Body of pancreas (tissue), 4 donors: ENCODE data around the gene OPRL1. TPM values are rescaled to one million over a fixed set of nuclear protein-coding genes. Genes with fewer than 3 reads are reported as not detected.
"Not testable (repeated sequence)": the region's sequence is repeated elsewhere in the genome, so short reads cannot be mapped to it uniquely, and the experiment has no call there.

Experiments used
- ATAC-seq: fragments of 150-250 bp; one replicate; pipeline ENCODE4 v1.9.1; 2016
- DNase-seq, 4 donors: peaks; one replicate each; pipeline ENCODE4 v3.0.0-alpha.2; 2019
- H3K27ac ChIP-seq, 4 donors: fragments of 200-600 bp; sonication (generic); 1 replicate in 3 of 4; 2 replicates in 1 of 4; pipeline versions ENCODE4 v1.5.1 to v1.6.1; 2016 to 2019; ENCODE audit warnings: mild to moderate bottlenecking in 1 of 4, mixed read lengths in 1 of 4, moderate library complexity in 1 of 4
- H3K27me3 ChIP-seq, 2 donors: fragments of 200-600 bp; sonication (generic); one replicate each; pipeline ENCODE4 v1.6.0; 2016; ENCODE audit warnings: mild to moderate bottlenecking in 1 of 2
- H3K36me3 ChIP-seq, 2 donors: fragments of 200-600 bp; sonication (generic); replicated peaks in 1 of 2; 2 replicates each; pipeline ENCODE4 v1.5.1; 2016; ENCODE audit warnings: low read depth in 2 of 2; ENCODE audit not compliant: insufficient read depth in 1 of 2
- H3K4me1 ChIP-seq: fragments of 200-600 bp; sonication (generic); one replicate; pipeline ENCODE4 v1.6.0; 2016
- H3K4me3 ChIP-seq, 2 donors: fragments of 200-600 bp; sonication (generic); 1 replicate in 1 of 2; 2 replicates in 1 of 2; pipeline ENCODE4 v1.5.1; 2016 to 2019
- H3K9me3 ChIP-seq, 3 donors: fragments of 200-600 bp; sonication (generic); 1 replicate in 2 of 3; 2 replicates in 1 of 3; pipeline ENCODE4 v1.5.1; 2016
- POLR2A ChIP-seq, 3 donors: fragments of 450-650 bp; IDR thresholded peaks; one replicate each; pipeline ENCODE4 v1.6.1; 2016; ENCODE audit warnings: antibody characterized with exemption in 3 of 3, mild to moderate bottlenecking in 2 of 3
- WGBS, 2 donors: methylation state at CpG; one replicate each; pipeline ENCODE4 v1.1.5; 2017; 5-methylcytosine and 5-hydroxymethylcytosine counted together
- intact Hi-C: fragments of 100-400 bp; cut with DNase I; formaldehyde crosslinking; loops from one replicate; pipeline ENCODE4 v1.15.1; 2023
- total RNA-seq, 2 donors: library from RNA; depleted of rRNA; stranded (reverse); fragments of >200 nt; gene quantifications; one replicate each; pipeline ENCODE4 v1.1.0, GENCODE V29; 2016
- TF ChIP-seq, protein P1 (sequence below), 7 experiments: fragments of 450-650 bp in 4 of 7; fragments of 200-600 bp in 3 of 7; sonication (generic) in 3 of 7; IDR thresholded peaks; one replicate each; pipeline ENCODE4 v1.5.1; 2016 to 2019; ENCODE audit warnings: antibody characterized with exemption in 7 of 7

Gene OPRL1
- total RNA-seq, 2 donors from 2014 or later = 1.0 to 2.6 TPM

DNA sequence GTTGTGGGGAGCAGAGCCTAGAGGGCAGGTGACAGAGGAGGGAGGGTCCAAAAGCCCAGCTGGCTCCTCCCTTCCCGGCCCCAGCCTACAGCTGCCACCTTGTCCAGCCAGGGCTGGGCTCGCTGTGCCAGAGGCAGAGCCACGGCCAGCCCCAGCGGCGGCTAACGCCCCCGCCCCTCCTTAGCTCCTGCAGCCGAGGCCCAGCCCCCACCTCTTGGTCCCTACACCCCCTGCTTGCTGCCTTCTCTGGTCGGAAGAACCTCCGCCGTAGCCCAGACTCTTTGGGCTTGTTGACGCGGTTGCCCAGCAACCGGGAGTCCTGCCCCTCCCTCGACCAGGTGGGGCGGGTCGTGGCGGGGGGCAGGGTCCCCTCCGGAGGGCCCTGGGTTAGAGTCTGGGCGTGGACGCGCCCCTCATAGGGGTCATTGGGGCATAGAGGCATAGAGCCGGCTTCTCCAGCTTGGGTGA, 4.8 kb downstream of the OPRL1 start:
- H3K36me3 ChIP-seq = no peaks in the 10 kb centered on the region
- H3K4me3 ChIP-seq = no peak overlapping the region
- TF ChIP-seq, protein P1, sequence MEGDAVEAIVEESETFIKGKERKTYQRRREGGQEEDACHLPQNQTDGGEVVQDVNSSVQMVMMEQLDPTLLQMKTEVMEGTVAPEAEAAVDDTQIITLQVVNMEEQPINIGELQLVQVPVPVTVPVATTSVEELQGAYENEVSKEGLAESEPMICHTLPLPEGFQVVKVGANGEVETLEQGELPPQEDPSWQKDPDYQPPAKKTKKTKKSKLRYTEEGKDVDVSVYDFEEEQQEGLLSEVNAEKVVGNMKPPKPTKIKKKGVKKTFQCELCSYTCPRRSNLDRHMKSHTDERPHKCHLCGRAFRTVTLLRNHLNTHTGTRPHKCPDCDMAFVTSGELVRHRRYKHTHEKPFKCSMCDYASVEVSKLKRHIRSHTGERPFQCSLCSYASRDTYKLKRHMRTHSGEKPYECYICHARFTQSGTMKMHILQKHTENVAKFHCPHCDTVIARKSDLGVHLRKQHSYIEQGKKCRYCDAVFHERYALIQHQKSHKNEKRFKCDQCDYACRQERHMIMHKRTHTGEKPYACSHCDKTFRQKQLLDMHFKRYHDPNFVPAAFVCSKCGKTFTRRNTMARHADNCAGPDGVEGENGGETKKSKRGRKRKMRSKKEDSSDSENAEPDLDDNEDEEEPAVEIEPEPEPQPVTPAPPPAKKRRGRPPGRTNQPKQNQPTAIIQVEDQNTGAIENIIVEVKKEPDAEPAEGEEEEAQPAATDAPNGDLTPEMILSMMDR (IDR thresholded peaks at IDR 0.05) = no peak
- no peak for TF ChIP-seq POLR2A (IDR thresholded peaks at IDR 0.05)
- H3K27me3 ChIP-seq = peaks cover 0 to 9% of the 10 kb centered on the region in 2 donors
- intact Hi-C loops = no loop called here
- DNase-seq (peak in 2 of 4 donors; percentile 37 to 46), ATAC-seq (no peak)
- 5 to 40% methylated on average over 2 to 23 of the region's 23 CpGs for WGBS, 2 donors
- no peaks in the 10 kb centered on the region for H3K9me3 ChIP-seq
- peaks cover 21% of the 10 kb centered on the region for H3K4me1 ChIP-seq
- H3K27ac ChIP-seq = no peak overlapping the region

DNA sequence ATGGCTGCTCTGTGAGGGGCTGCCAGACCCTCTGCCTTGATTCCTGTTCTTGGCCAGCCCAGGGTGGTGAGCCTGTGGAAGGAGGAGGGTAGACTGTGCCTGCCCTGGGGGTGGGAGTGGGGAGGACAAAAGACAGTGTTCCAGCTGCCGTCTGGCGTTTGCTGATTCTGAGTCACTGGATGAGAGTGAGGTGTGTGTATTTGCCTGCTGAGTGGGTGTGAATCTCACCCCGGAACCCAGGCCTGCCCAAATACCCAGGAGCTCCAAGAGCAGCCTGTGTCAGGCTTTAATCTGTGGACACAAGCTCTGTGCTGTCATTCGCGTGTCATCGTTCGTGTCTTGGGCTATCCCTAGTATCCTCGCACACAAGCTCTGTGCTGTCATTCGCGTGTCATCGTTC, 6.9 kb downstream of the OPRL1 start:
- TF ChIP-seq, protein P1 (IDR thresholded peaks at IDR 0.05) = no peak
- TF ChIP-seq POLR2A (IDR thresholded peaks at IDR 0.05) = no peak
- peaks cover 21% of the 10 kb centered on the region for H3K4me1 ChIP-seq
- intact Hi-C loops = no loop called here
- H3K27me3 ChIP-seq = peaks cover 0 to 9% of the 10 kb centered on the region in 2 donors
- no peak for DNase-seq
- 74 to 75% methylated on average over 3 to 7 of the region's 11 CpGs for WGBS, 2 donors
- no peaks in the 10 kb centered on the region for H3K36me3 ChIP-seq
- H3K4me3 ChIP-seq = no peak overlapping the region
- H3K9me3 ChIP-seq = no peaks in the 10 kb centered on the region
- H3K27ac ChIP-seq = no peak overlapping the region
- no peak for ATAC-seq

DNA sequence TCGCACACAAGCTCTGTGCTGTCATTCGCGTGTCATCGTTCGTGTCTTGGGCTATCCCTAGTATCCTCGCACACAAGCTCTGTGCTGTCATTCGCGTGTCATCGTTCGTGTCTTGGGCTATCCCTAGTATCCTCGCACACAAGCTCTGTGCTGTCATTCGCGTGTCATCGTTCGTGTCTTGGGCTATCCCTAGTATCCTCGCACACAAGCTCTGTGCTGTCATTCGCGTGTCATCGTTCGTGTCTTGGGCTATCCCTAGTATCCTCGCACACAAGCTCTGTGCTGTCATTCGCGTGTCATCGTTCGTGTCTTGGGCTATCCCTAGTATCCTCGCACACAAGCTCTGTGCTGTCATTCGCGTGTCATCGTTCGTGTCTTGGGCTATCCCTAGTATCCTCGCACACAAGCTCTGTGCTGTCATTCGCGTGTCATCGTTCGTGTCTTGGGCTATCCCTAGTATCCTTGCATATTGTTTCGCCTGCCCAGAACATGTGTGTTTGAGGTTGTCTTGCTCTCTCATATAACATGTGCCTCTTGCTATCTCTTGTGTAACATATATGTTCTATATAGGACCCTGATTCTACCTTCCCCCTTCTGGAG, 7.4 kb downstream of the OPRL1 start:
- intact Hi-C loops, H3K4me3 ChIP-seq, H3K9me3 ChIP-seq, ATAC-seq, H3K36me3 ChIP-seq, DNase-seq, H3K27me3 ChIP-seq, H3K27ac ChIP-seq: not testable (repeated sequence)
- H3K4me1 ChIP-seq = peaks cover 21% of the 10 kb centered on the region
- WGBS, 2 donors = 93 to 97% methylated on average over 5 to 7 of the region's 36 CpGs

DNA sequence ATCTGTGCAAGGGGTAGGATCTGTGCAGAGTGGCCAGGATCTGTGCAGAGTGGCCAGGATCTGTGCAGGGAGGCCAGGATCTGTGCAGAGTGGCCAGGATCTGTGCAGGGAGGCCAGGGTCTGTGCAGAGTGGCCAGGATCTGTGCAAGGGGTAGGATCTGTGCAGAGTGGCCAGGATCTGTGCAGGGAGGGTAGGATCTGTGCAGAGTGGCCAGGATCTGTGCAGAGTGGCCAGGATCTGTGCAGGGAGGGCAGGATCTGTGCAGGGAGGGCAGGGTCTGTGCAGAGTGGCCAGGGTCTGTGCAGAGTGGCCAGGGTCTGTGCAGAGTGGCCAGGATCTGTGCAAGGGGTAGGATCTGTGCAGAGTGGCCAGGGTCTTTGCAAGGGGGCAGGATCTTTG, 8.7 kb downstream of the OPRL1 start:
- H3K27me3 ChIP-seq, DNase-seq, H3K27ac ChIP-seq, H3K9me3 ChIP-seq, H3K4me3 ChIP-seq, H3K36me3 ChIP-seq, intact Hi-C loops, ATAC-seq: not testable (repeated sequence)
- peaks cover 14% of the 10 kb centered on the region for H3K4me1 ChIP-seq

DNA sequence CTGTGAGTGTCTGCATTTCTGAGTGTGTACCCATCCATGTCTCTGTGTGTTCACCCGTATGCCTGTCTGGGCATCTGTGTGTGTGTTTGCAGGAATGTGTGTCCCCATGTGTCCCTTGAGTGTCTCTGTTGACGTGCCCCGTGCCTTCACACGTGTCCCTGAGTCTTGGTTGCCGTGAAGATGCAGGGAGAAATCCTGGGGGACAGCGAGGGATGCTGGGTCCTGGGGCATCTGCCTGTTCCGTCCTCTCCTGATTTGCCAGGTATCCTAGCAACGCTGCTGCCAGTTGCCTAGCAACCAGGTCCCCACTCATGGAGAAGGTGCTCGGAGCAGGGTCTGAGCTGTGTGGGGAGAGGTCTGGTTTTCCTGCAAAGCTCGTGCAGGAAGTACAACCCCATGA, 10.3 kb downstream of the OPRL1 start:
- 58 to 64% methylated on average over 9 to 10 of the region's 10 CpGs for WGBS, 2 donors
- Histone ChIP-seq H3K36me3 (no peaks in the 10 kb centered on the region), H3K9me3 (no peaks in the 10 kb centered on the region), H3K27me3 (peaks cover 0 to 1% of the 10 kb centered on the region in 2 donors), H3K4me1 (no peaks in the 10 kb centered on the region), H3K27ac (no peak overlapping the region), H3K4me3 (no peak overlapping the region)
- DNase-seq = no peak
- ATAC-seq = no peak
- intact Hi-C loops = no loop called here
- TF ChIP-seq, protein P1 (IDR thresholded peaks at IDR 0.05) = no peak
- no peak for TF ChIP-seq POLR2A (IDR thresholded peaks at IDR 0.05)

DNA sequence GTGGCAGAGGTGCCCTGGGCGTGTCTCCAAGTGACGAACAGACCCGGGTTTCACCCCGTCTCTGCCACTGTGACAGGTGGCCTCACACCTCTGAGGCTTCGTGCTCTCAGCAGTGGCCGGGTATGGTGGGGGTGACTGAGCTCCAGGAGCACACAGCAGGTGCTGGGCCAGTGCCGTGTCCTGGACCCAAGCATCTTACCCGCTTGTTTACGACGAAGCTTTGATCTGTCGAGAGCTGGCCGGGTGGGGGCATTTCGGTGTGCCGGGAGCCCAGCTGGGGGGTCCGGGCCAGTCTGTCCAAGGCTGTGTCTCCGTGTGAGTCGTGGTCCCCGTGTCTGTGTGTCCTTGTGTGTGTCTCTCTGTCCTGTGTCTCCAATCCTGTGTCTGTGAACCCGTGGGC, 11.5 kb downstream of the OPRL1 start:
- whole genome bisulfite sequencing, 2 donors = 78% methylated on average over 19 of the region's 19 CpGs; no CpG with 5 or more reads in 1 of the 2 donors
- TF ChIP-seq, protein P1 (IDR thresholded peaks at IDR 0.05) = no peak
- ATAC-seq = no peak

More for the DNA sequence above, 11.5 kb downstream of the OPRL1 start:
- H3K4me3 ChIP-seq = no peak overlapping the region
- no peaks in the 10 kb centered on the region for H3K27me3 ChIP-seq
- intact Hi-C loops = no loop called here
- no peaks in the 10 kb centered on the region for H3K9me3 ChIP-seq
- H3K4me1 ChIP-seq = no peaks in the 10 kb centered on the region
- no peaks in the 10 kb centered on the region for H3K36me3 ChIP-seq
- no peak for DNase-seq
- no peak overlapping the region for H3K27ac ChIP-seq
